Osteoblast (primary cell): ENCODE measurements around the gene SLC35E4. TPM values are rescaled to one million over a fixed set of nuclear protein-coding genes. Genes with fewer than 3 reads are reported as not detected.

Source experiments
- DNase-seq: peaks from one replicate; pipeline ENCODE4 v3.0.0; 2011; ENCODE audit warnings: low spot score, mixed read lengths; ENCODE audit not compliant: insufficient read length; ENCODE audit errors: missing footprints
- H2AFZ ChIP-seq: 2 replicates; pipeline ENCODE4 v1.6.0; 2011; ENCODE audit warnings: mild to moderate bottlenecking, low read length
- H3K27ac ChIP-seq: 2 replicates; pipeline ENCODE4 v1.5.1; 2011; ENCODE audit warnings: mild to moderate bottlenecking, low read depth, low read length, moderate library complexity
- H3K27me3 ChIP-seq: 2 replicates; pipeline ENCODE4 v1.6.0; 2012; ENCODE audit warnings: mild to moderate bottlenecking, control low read depth, inconsistent platforms, low read length, moderate library complexity; ENCODE audit not compliant: insufficient read depth
- H3K36me3 ChIP-seq: 2 replicates; pipeline ENCODE4 v1.5.1; 2011; ENCODE audit warnings: mild to moderate bottlenecking, low read length, control low read depth, moderate library complexity; ENCODE audit not compliant: insufficient read depth
- H3K4me1 ChIP-seq: 2 replicates; pipeline ENCODE4 v1.5.1; 2011; ENCODE audit warnings: mild to moderate bottlenecking, low read length, control low read depth, moderate library complexity; ENCODE audit not compliant: insufficient read depth
- H3K4me2 ChIP-seq: 2 replicates; pipeline ENCODE4 v1.6.0; 2011; ENCODE audit warnings: mild to moderate bottlenecking, low read length; ENCODE audit not compliant: insufficient read depth
- H3K4me3 ChIP-seq: fragments of 200-600 bp; sonication (generic); 3 replicates; pipeline ENCODE4 v1.5.1; 2012; ENCODE audit warnings: mild to moderate bottlenecking, low read length, inconsistent platforms; ENCODE audit not compliant: insufficient read depth
- H3K79me2 ChIP-seq: 2 replicates; pipeline ENCODE4 v1.6.0; 2012; ENCODE audit warnings: mild to moderate bottlenecking, low read length, control low read depth, inconsistent platforms; ENCODE audit not compliant: insufficient read depth
- H3K9me3 ChIP-seq: 2 replicates; pipeline ENCODE4 v1.5.1; 2011; ENCODE audit warnings: low read depth, low read length, control low read depth
- H4K20me1 ChIP-seq: 2 replicates; pipeline ENCODE4 v1.6.0; 2012; ENCODE audit warnings: mild to moderate bottlenecking, low read length, control low read depth; ENCODE audit not compliant: insufficient read depth
- CTCF ChIP-seq: IDR thresholded peaks from 2 replicates; pipeline ENCODE4 v1.5.1; 2011; ENCODE audit warnings: mild to moderate bottlenecking, low read depth, low read length, moderate library complexity; ENCODE audit errors: extremely low read depth
- total RNA-seq: library from RNA; depleted of rRNA; stranded (reverse); fragments of >200 nt; gene quantifications from 2 replicates; pipeline ENCODE4 v1.2.3, GENCODE V29; 2012

Gene SLC35E4
- total RNA-seq = 13.0 TPM in 2 replicates

GRCh38 chr22:30635273-30636225, at the start of gene SLC35E4:
SLC35E4 (plus strand) TSS chr22:30635781; CDS start chr22:30636451, 670 bp downstream.
- TF ChIP-seq CTCF = peak; percentile 32
- peaks cover 41% of the 10 kb centered on the region for H3K79me2 ChIP-seq
- H3K4me2 ChIP-seq = peak within 1 kb of the TSS; percentile 98
- peak within 1 kb of the TSS; percentile 89 for H3K4me3 ChIP-seq
- H4K20me1 ChIP-seq = peaks cover 9% of the 10 kb centered on the region
- peak within 1 kb of the TSS; percentile 86 for H3K27ac ChIP-seq
- H3K36me3 ChIP-seq = no peaks in the 10 kb centered on the region
- peak within 1 kb of the TSS; percentile 96 for H2AFZ ChIP-seq
- H3K27me3 ChIP-seq = no peaks in the 10 kb centered on the region
- DNase-seq = peak; percentile 99
- peaks cover 29% of the 10 kb centered on the region for H3K4me1 ChIP-seq
- no peaks in the 10 kb centered on the region for H3K9me3 ChIP-seq

GRCh38 chr22:30586414-30586813, 49.2 kb upstream of the SLC35E4 start:
- peaks cover 29% of the 10 kb centered on the region for H4K20me1 ChIP-seq
- DNase-seq = no peak
- H3K79me2 ChIP-seq = peaks cover 34% of the 10 kb centered on the region
- H3K4me1 ChIP-seq = peaks cover 18% of the 10 kb centered on the region
- no peak for TF ChIP-seq CTCF
- H2AFZ ChIP-seq = no peak overlapping the region
- no peaks in the 10 kb centered on the region for H3K27me3 ChIP-seq
- no peak overlapping the region for H3K4me2 ChIP-seq
- no peak overlapping the region for H3K4me3 ChIP-seq
- no peaks in the 10 kb centered on the region for H3K9me3 ChIP-seq
- H3K27ac ChIP-seq = peak overlapping the region; percentile 14
- peaks cover 70% of the 10 kb centered on the region for H3K36me3 ChIP-seq

GRCh38 chr22:30591191-30591587, 44.4 kb upstream of the SLC35E4 start:
- H3K27me3 ChIP-seq = peaks cover 5% of the 10 kb centered on the region
- peaks cover 20% of the 10 kb centered on the region for H4K20me1 ChIP-seq
- peaks cover 36% of the 10 kb centered on the region for H3K79me2 ChIP-seq
- H3K4me1 ChIP-seq = peaks cover 8% of the 10 kb centered on the region
- H3K4me2 ChIP-seq = peak overlapping the region; percentile 93
- H3K27ac ChIP-seq = peak overlapping the region; percentile 96
- DNase-seq = peak; percentile 55
- no peaks in the 10 kb centered on the region for H3K9me3 ChIP-seq
- peak overlapping the region; percentile 85 for H3K4me3 ChIP-seq
- peaks cover 34% of the 10 kb centered on the region for H3K36me3 ChIP-seq
- no peak for TF ChIP-seq CTCF
- H2AFZ ChIP-seq = peak overlapping the region; percentile 58
